GM21515 (cell line): Measurements from ENCODE around the gene THAP7.
A peak's percentile ranks its signal among the peaks of the same experiment; 100 is the strongest.

Source experiments
- ATAC-seq: cut with Tn5 transposase; IDR thresholded peaks from one replicate; pipeline ENCODE4 v1.9.1; 2021; ENCODE audit not compliant: unreplicated experiment

THAP7 gene

GRCh38 chr22:21031545-21032036, 29.7 kb upstream of the THAP7 start:
- no peak for ATAC-seq

- no peak for ATAC-seq
Observed at GRCh38 chr22:21030621-21031544, 29.0 kb upstream of the THAP7 start.

- no peak for ATAC-seq
Observed at GRCh38 chr22:21030032-21030431, 28.1 kb upstream of the THAP7 start.

DNA sequence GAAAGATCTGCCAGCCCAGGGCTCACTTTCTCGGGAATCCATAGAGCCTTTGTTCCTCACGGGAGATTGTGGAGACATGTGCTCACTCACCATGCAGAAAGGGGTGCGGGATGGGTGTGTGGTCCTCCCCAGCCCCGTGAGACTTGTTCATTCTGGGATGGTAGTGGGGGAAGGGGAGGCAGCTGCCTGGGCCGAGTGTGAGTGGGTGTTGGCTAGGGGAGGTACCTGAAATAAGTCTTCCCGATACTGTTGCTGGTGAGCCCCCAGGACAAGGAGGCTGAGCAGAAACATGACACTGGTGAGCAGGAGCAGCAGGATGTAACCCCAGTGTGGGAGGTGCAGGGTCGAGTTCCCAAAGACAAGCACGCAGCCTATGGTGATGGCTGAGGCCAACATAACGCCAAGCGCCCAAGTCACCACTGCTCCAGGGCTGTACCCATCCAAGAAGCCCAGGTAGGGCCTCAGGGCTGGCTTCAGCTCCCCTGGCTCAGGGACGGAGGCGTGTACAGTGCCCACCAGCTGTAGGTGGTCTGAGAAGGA, 27.6 kb upstream of the THAP7 start:
- no peak for ATAC-seq

GRCh38 chr22:21028277-21029251, 26.6 kb upstream of the THAP7 start:
- ATAC-seq, result no peak

DNA sequence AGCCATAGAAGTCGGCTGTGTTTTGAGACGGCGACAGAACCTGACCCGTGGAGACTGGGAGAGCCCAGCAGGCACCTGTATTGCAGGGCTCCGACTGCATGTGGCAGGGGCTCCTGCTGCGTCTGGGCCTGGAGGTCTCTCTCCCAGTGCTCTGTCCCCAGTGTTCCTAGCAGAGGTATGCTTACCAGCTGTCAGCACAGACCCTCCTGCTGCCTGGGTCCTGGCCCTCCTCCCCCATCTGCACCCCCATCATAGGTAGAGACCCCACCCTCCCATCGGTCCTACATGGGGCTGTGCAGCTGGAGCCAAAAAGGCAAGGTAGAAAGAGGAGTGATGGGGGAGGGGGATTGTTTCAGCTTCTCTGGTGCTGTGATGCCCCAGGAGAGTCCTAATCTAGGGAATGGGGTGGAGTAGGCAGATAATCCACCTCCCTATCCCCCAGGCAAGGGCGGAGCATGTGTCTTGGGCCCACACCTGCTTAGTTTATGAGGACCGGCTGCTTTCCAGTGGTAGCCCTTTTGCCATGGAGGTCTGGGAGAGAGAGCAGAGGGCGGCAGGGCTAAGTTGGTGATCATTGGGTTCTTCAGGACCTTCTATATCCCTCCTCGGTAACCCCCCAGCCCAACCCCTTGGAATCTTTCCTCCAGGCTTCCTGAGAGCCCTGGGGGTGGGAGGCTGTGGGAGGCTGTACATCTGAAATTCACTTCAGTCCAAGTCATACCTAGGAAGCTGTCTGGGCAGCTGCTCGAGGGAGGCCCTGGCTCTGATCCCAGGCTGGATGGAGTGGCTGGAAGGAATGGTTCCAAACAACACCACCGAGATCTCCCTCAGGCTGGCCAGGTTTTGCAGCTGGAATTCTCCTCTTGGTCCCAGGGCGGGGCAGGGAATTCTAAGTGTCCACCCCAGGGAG, 25.1 kb upstream of the THAP7 start:
- no peak for ATAC-seq

DNA sequence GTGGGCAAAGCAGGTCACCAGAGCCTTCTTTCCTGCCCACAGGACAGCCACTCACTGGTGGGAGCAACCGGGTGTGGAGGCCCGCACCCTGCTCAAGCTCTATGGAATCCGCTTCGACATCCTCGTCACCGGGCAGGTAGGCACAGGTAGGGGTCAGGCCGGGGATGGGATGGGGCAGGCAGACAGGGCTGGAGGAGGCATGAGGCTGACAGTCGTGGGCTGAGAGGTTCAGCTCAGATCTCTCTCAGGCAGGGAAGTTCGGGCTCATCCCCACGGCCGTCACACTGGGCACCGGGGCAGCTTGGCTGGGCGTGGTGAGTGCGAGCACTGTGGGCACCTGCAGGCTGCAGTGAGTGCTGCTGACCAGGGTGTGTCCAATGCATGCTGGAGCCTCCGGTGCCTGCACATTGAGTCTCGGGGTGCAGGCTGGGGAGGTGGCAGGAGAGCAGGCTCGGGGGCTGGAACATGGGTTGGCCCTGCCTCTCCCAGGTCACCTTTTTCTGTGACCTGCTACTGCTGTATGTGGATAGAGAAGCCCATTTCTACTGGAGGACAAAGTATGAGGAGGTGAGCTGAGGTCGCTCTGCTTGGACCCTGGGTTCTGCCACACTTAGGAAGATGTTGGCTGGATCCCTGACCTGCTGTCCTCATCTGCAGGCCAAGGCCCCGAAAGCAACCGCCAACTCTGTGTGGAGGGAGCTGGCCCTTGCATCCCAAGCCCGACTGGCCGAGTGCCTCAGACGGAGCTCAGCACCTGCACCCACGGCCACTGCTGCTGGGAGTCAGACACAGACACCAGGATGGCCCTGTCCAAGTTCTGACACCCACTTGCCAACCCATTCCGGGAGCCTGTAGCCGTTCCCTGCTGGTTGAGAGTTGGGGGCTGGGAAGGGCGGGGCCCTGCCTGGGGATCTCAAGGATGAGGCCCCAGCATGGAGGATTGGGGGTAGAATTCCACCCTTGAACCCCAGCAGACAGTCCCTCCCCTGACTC, 24.1 kb upstream of the THAP7 start:
- ATAC-seq, result no peak

- no peak for ATAC-seq
Observed at GRCh38 chr22:21025266-21025665, 23.3 kb upstream of the THAP7 start.

DNA sequence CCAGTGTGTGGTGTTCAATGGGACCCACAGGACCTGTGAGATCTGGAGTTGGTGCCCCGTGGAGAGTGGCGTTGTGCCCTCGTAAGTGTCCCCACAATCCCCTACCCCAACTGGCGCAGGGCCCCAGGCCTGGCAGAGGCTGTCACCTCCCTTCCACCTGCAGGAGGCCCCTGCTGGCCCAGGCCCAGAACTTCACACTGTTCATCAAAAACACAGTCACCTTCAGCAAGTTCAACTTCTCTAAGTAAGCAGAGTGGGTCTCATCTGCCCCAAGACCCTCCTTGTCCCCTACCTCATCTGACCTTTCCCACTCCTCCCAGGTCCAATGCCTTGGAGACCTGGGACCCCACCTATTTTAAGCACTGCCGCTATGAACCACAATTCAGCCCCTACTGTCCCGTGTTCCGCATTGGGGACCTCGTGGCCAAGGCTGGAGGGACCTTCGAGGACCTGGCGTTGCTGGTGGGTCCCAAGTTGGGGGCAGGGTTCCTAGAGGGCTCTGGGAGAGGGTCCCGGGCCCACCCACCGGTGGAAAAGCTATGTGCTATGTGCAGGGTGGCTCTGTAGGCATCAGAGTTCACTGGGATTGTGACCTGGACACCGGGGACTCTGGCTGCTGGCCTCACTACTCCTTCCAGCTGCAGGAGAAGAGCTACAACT, 21.2 kb upstream of the THAP7 start:
- no peak for ATAC-seq

- ATAC-seq, result no peak
Observed at GRCh38 chr22:21022507-21022906, 20.6 kb upstream of the THAP7 start.

- ATAC-seq, result no peak
Observed at GRCh38 chr22:21020802-21021429, 19.0 kb upstream of the THAP7 start.

DNA sequence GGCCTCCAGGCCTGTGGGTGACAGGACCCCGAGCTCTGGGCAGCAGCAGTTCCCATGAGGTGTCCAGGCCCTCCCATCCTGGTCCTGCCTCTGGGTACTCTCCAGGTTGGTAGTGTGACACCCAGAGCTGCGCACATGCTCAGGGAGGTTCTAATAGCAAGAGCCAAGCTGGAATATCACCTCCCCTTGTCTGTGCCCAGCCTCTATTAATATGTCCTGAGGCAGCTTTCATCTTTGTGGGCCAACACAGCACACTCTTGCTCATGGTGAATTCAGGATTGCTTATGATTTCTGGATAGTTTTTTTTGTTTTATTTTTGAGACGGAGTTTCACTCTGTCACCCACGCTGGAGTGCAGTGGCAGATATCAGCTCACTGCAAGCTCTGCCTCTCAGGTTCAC, 16.4 kb upstream of the THAP7 start:
- ATAC-seq, result no peak

DNA sequence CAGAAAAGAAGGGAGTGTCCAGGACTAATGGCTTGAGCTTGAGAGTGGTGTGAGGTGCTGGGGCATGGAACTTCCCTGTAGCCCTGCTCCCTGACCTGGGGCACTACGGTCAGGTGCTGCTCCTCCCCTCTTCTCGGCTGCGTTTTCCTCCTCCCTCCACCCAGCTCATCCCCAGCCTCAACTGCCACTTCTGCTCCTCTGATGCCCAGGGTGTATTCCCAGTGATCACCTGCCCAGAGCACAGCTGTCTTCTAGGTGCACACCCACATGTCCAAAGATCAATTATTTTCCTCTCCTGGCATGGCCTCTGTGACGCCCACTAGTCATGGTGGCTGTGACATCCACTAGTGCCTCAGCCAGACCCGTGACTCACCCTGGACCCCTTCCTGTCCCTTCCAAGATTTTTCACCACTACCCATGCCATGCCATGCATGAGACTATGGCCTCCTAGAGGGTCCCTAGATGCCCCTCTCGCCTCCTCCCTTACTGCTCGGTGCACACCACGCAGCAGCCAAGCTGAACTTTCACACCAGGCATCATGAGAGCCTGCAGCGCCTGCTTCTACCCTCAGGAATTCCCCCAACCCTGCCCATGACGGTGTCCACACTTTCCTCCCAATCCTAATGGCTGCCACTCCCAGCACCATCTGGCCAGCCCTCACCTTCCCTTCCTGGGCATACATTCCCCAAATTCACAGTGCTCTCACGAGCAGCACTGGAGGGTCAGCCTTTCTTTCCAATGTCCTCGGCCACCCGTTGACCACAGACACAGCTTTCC, 14.9 kb upstream of the THAP7 start:
- ATAC-seq, result no peak

DNA sequence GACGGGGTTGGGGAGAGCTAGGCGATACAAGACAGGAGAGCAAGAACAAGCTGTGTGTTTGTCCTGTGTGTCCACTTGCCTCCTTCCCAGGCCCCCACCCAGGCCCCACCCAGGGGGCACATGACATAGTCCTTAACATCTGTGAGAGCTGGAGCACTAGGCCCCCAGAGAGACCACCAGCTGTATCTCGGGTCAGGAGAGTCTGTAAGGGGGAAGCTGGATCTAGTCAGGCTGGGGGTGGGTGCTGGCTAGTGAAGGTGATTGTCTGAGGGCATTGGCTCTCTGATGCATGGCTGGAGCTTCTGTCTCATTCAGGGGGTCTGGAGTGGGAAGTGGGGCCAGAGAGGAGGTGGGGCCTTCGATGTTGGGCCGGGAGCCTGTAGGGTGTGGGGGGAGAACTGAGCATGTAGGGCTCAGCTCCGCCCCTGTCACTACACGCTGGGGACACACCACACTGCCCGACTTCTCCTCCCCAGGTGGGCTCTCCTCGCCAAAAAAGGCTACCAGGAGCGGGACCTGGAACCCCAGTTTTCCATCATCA, 13.6 kb upstream of the THAP7 start:
- ATAC-seq, result no peak

- no peak for ATAC-seq
Observed at GRCh38 chr22:21014726-21015465, 13.0 kb upstream of the THAP7 start, which contains the start of gene P2RX6. Gene P2RX6, plus strand, starts transcription at chr22:21015165. Its CDS starts 10 bp downstream, at chr22:21015175.

- ATAC-seq, result peak; percentile 78
Observed at GRCh38 chr22:21014202-21014725, 12.3 kb upstream of the THAP7 start.
